K562 (cell line): ENCODE measurements around the gene RAB31. TPM values are rescaled to one million over a fixed set of nuclear protein-coding genes. Genes with fewer than 3 reads are reported as not detected.
A peak's percentile ranks its signal among the peaks of the same experiment; 100 is the strongest.

Source experiments
- BRF1 ChIP-seq: IDR thresholded peaks from 3 replicates; pipeline ENCODE4 v1.6.1; 2011; ENCODE audit warnings: borderline replicate concordance, mild to moderate bottlenecking; ENCODE audit not compliant: insufficient read length; ENCODE audit errors: extremely low read depth
- CCAR2 ChIP-seq: fragments of 200-400 bp; formaldehyde crosslinking; IDR thresholded peaks from 2 replicates; pipeline ENCODE4 v1.6.1; 2017; ENCODE audit warnings: mild to moderate bottlenecking, low read depth, low read length
- CEBPG ChIP-seq, 3 experiments: fragments of 200-800 bp in 1 of 3; sonication (Bioruptor generic) in 1 of 3; sonication (generic) in 1 of 3; formaldehyde crosslinking in 1 of 3; IDR thresholded peaks in 2 of 3; conservative IDR thresholded peaks in 1 of 3; 2 replicates each; pipeline versions ENCODE4 v1.6.1 to v1.8.0; 2016 to 2022; ENCODE audit warnings: missing compliant biosample characterization in 2 of 3, missing genetic modification characterization in 2 of 3, mild to moderate bottlenecking in 1 of 3, missing genetic modification reagents in 1 of 3
- CXXC5 ChIP-seq: fragments of 250-450 bp; sonication (Bioruptor Pico); IDR thresholded peaks from 2 replicates; pipeline ENCODE4 v1.8.0; 2022; ENCODE audit warnings: inconsistent platforms, mild to moderate bottlenecking, moderate library complexity
- E4F1 ChIP-seq: fragments of 250-450 bp; sonication (Bioruptor Pico); IDR thresholded peaks from 2 replicates; pipeline ENCODE4 v1.5.0; 2021; ENCODE audit warnings: mild to moderate bottlenecking, borderline replicate concordance
- FOXK2 ChIP-seq, 2 experiments: fragments of 450-650 bp; IDR thresholded peaks in 1 of 2; conservative IDR thresholded peaks in 1 of 2; 2 replicates each; pipeline ENCODE4 v1.6.1; 2016; ENCODE audit warnings: low read depth in 2 of 2, mild to moderate bottlenecking in 1 of 2
- HDAC1 ChIP-seq, 2 experiments: fragments of 450-650 bp; IDR thresholded peaks; 2 replicates each; pipeline ENCODE4 v1.6.1; 2016 to 2017; ENCODE audit warnings: inconsistent platforms in 1 of 2, mild to moderate bottlenecking in 1 of 2, moderate library complexity in 1 of 2
- HINFP ChIP-seq: fragments of 450-650 bp; conservative IDR thresholded peaks from 2 replicates; pipeline ENCODE4 v1.6.1; 2016; ENCODE audit warnings: missing genetic modification characterization, low read depth, mild to moderate bottlenecking, control low read depth, missing compliant biosample characterization
- SMAD4 ChIP-seq: fragments of 250-450 bp; sonication (Bioruptor Pico); conservative IDR thresholded peaks from 2 replicates; pipeline ENCODE4 v1.8.0; 2021; ENCODE audit warnings: inconsistent platforms, mild to moderate bottlenecking, moderate library complexity
- ZNF311 ChIP-seq: fragments of 250-450 bp; sonication (Bioruptor Pico); IDR thresholded peaks from 2 replicates; pipeline ENCODE4 v1.4.0; 2020; ENCODE audit warnings: mild to moderate bottlenecking, moderate library complexity
- ZNF740 ChIP-seq, 3 experiments: fragments of 200-800 bp in 1 of 3; sonication (Bioruptor generic) in 1 of 3; sonication (generic) in 1 of 3; formaldehyde crosslinking in 1 of 3; IDR thresholded peaks; 2 replicates each; pipeline versions ENCODE4 v1.6.1 to v1.8.0; 2016 to 2022; ENCODE audit warnings: mild to moderate bottlenecking in 2 of 3, missing compliant biosample characterization in 2 of 3, missing genetic modification characterization in 2 of 3, missing genetic modification reagents in 1 of 3
- polyA plus RNA-seq, 8 experiments: library from polyadenylated mRNA; depleted of rRNA in 4 of 8; stranded (reverse) in 5 of 8; unstranded in 3 of 8; fragments of >200 nt; fragmentation: Nextera tagmentation in 2 of 8; fragmentation: Illumina TruSeq in 1 of 8; extraction: Ambion mirVana in 2 of 8; extraction: Trizol in 1 of 8; gene quantifications; 2 replicates each; pipeline versions ENCODE4 v1.2.1 to v1.2.3, GENCODE V29; 2011 to 2014; ENCODE audit warnings: inconsistent platforms in 1 of 8, missing spikeins in 1 of 8
- total RNA-seq, 7 experiments: library from RNA; depleted of rRNA in 6 of 7; stranded (reverse); fragments of >200 nt in 6 of 7; fragmentation: Illumina TruSeq in 2 of 7; extraction: Trizol in 2 of 7; gene quantifications; 2 replicates each; pipeline versions ENCODE4 v1.2.1 to v1.2.3, GENCODE V29; 2011 to 2021; ENCODE audit warnings: low replicate concordance in 1 of 7
- TF ChIP-seq, protein P1 (sequence below): sonication (generic); formaldehyde crosslinking; IDR thresholded peaks from 2 replicates; pipeline ENCODE4 v1.4.0; 2020; ENCODE audit warnings: mild to moderate bottlenecking, missing genetic modification reagents
- TF ChIP-seq, protein P2 (sequence below): fragments of 450-650 bp; IDR thresholded peaks from 2 replicates; pipeline ENCODE4 v1.6.1; 2014; ENCODE audit warnings: low read depth, mild to moderate bottlenecking, moderate library complexity, borderline replicate concordance

RAB31 gene
- total and polyA plus RNA-seq, 9 of the 15 experiments (the other 6 are each of a cell fraction or from before 2014, with no cell fraction given): 20.7 to 70.4 (median 41.3) TPM

DNA sequence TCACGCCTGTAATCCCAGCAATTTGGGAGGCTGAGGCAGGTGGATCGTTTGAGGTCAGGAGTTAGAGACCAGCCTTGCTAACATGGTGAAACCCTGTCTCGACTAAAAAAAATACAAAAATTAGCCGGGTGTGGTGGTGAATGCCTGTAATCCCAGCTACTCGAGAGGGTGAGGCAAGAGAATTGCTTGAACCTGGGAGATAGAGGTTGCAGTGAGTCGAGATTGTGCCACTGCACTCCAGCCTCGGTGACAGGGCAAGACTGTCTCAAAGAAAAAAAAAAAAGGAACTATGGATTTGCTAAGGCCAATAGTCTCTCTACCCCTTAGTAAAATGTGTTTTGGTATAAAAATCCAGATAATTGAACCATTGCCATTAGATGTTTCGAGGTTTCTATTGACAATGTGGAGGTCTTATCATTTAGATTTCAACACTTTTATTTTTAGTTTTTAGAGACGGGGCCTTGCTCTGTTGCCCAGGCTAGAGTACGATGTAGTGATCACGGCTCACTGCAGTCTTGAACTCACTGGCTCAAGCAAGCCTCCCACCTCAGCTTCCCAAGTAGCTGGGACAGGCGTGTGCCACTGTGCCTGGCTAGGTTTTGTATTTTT is 176.5 kb downstream of the RAB31 start (continued):
- TF ChIP-seq, protein P1, sequence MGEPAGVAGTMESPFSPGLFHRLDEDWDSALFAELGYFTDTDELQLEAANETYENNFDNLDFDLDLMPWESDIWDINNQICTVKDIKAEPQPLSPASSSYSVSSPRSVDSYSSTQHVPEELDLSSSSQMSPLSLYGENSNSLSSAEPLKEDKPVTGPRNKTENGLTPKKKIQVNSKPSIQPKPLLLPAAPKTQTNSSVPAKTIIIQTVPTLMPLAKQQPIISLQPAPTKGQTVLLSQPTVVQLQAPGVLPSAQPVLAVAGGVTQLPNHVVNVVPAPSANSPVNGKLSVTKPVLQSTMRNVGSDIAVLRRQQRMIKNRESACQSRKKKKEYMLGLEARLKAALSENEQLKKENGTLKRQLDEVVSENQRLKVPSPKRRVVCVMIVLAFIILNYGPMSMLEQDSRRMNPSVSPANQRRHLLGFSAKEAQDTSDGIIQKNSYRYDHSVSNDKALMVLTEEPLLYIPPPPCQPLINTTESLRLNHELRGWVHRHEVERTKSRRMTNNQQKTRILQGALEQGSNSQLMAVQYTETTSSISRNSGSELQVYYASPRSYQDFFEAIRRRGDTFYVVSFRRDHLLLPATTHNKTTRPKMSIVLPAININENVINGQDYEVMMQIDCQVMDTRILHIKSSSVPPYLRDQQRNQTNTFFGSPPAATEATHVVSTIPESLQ (CRISPR knock-in tag): no peak
- TF ChIP-seq CCAR2 (no peak), BRF1 (no peak), CEBPG (CRISPR knock-in tag; IDR thresholded peaks at IDR 0.05) (no peak), CEBPG (tag; conservative IDR thresholded peaks at IDR 0.05 in 1 of 2, IDR thresholded peaks at IDR 0.05 in 1 of 2) (no peak; a peak in 1 of 4 replicates), HDAC1 (IDR thresholded peaks at IDR 0.05) (0 out of 4 replicates have a peak, but pooled peaks of 1 of the 2 experiments have one; percentile 9), ZNF311 (CRISPR knock-in tag) (peak; percentile 73; the same call in 1 of the 2 replicates), ZNF740 (CRISPR knock-in tag; IDR thresholded peaks at IDR 0.05) (no peak), ZNF740 (tag; IDR thresholded peaks at IDR 0.05) (0 out of 4 replicates have a peak, but pooled peaks of 1 of the 2 experiments have one; percentile 25), E4F1 (no peak), CXXC5 (CRISPR knock-in tag) (0 out of 2 replicates have a peak, but pooled peaks have one; percentile 35), FOXK2 (conservative IDR thresholded peaks at IDR 0.05 in 1 of 2, IDR thresholded peaks at IDR 0.05 in 1 of 2; ENCODE audit: low read depth in 2 of 2) (no peak), SMAD4 (peak; percentile 65), HINFP (tag) (0 out of 2 replicates have a peak, but pooled peaks have one; percentile 11)
- TF ChIP-seq, protein P2, sequence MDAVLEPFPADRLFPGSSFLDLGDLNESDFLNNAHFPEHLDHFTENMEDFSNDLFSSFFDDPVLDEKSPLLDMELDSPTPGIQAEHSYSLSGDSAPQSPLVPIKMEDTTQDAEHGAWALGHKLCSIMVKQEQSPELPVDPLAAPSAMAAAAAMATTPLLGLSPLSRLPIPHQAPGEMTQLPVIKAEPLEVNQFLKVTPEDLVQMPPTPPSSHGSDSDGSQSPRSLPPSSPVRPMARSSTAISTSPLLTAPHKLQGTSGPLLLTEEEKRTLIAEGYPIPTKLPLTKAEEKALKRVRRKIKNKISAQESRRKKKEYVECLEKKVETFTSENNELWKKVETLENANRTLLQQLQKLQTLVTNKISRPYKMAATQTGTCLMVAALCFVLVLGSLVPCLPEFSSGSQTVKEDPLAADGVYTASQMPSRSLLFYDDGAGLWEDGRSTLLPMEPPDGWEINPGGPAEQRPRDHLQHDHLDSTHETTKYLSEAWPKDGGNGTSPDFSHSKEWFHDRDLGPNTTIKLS: no peak
